Endothelial cell of umbilical vein (primary cell): ENCODE data around the gene CTAG1A. TPM values are rescaled to one million over a fixed set of nuclear protein-coding genes. Genes with fewer than 3 reads are reported as not detected.

Experiments
- BruUV-seq: library from RNA; stranded (reverse); fragments of 400-500 nt; replicated peaks from 2 replicates; lab custom pipeline; 2021; lab: Mats Ljungman, UMichigan
- CTCF ChIA-PET: fragments of 300-600, 350-600 bp; sonication (Branson Sonifier 250); formaldehyde crosslinking; loops from one replicate; lab custom pipeline; 2021; ENCODE audit warnings: antibody characterized with exemption, inconsistent platforms; lab: Charles Lee
- POLR2A ChIA-PET: fragments of 300-600, 350-600 bp; sonication (Branson Sonifier 250); formaldehyde crosslinking; loops from one replicate; lab custom pipeline; 2021; ENCODE audit warnings: antibody characterized with exemption, inconsistent platforms; lab: Charles Lee
- DNase-seq: peaks from one replicate; pipeline ENCODE4 v3.0.0-alpha.2; 2011; ENCODE audit warnings: low read depth, low spot score
- FAIRE-seq: peaks from 2 replicates; lab custom pipeline; 2011; peaks lifted over from hg19 to GRCh38; lab: Jason Lieb, UNC
- H2AFZ ChIP-seq: 2 replicates; pipeline ENCODE4 v1.6.0; 2012; ENCODE audit warnings: low read depth, low read length, control low read depth, inconsistent platforms
- H3K27ac ChIP-seq: 2 replicates; pipeline ENCODE4 v1.5.1; 2011; ENCODE audit warnings: low read depth, mild to moderate bottlenecking, control low read depth, low read length, moderate library complexity; ENCODE audit not compliant: insufficient read depth
- H3K27me3 ChIP-seq, 2 experiments: 2 replicates each; pipeline versions ENCODE4 v1.6.0 to v1.6.1; 2011; ENCODE audit warnings: low read length in 2 of 2, mixed read lengths in 1 of 2; ENCODE audit not compliant: control insufficient read depth in 2 of 2, insufficient read depth in 2 of 2
- H3K36me3 ChIP-seq, 2 experiments: 2 replicates in 1 of 2; 3 replicates in 1 of 2; pipeline ENCODE4 v1.5.1; 2011; ENCODE audit warnings: low read length in 2 of 2, mild to moderate bottlenecking in 1 of 2, moderate library complexity in 1 of 2; ENCODE audit not compliant: control insufficient read depth in 2 of 2, insufficient read depth in 2 of 2; ENCODE audit errors: extremely low read depth in 1 of 2
- H3K4me1 ChIP-seq: 3 replicates; pipeline ENCODE4 v1.5.1; 2011; ENCODE audit warnings: mild to moderate bottlenecking, low read length; ENCODE audit not compliant: control insufficient read depth, insufficient read depth; ENCODE audit errors: extremely low read depth
- H3K4me2 ChIP-seq: 2 replicates; pipeline ENCODE4 v1.6.1; 2011; ENCODE audit warnings: low read length, control low read depth, mixed read lengths; ENCODE audit not compliant: insufficient read depth
- H3K4me3 ChIP-seq, 3 experiments: fragments of 200-600 bp in 1 of 3; sonication (generic), shearing (Covaris generic) in 1 of 3; replicated peaks in 1 of 3; 2 replicates each; pipeline ENCODE4 v1.5.1; 2011 to 2016; ENCODE audit warnings: control low read depth in 3 of 3, low read length in 3 of 3, mild to moderate bottlenecking in 2 of 3, inconsistent platforms in 1 of 3, low read depth in 1 of 3, moderate library complexity in 1 of 3; ENCODE audit not compliant: insufficient read depth in 1 of 3
- H3K79me2 ChIP-seq: 2 replicates; pipeline ENCODE4 v1.6.0; 2012; ENCODE audit warnings: low read length, inconsistent platforms; ENCODE audit not compliant: control insufficient read depth, insufficient read depth
- H3K9ac ChIP-seq: replicated peaks from 2 replicates; pipeline ENCODE3; 2011; ENCODE audit warnings: low read length, control low read depth; ENCODE audit not compliant: insufficient read depth; ENCODE audit errors: extremely low read depth
- H3K9me1 ChIP-seq: replicated peaks from 3 replicates; pipeline ENCODE4 v1.6.0; 2011; ENCODE audit warnings: mild to moderate bottlenecking, low read length; ENCODE audit not compliant: control insufficient read depth, insufficient read depth; ENCODE audit errors: extremely low read depth
- H3K9me3 ChIP-seq: replicated peaks from 2 replicates; pipeline ENCODE4 v1.5.1; 2012; ENCODE audit warnings: low read length, inconsistent platforms; ENCODE audit not compliant: control insufficient read depth, insufficient read depth
- H4K20me1 ChIP-seq: replicated peaks from 2 replicates; pipeline ENCODE3; 2011; ENCODE audit warnings: mild to moderate bottlenecking, low read length; ENCODE audit not compliant: control insufficient read depth, insufficient read depth; ENCODE audit errors: extremely low read depth
- CTCF ChIP-seq, 2 donors: IDR thresholded peaks; 1 replicate in 1 of 2; 2 replicates in 1 of 2; pipeline ENCODE4 v1.5.1; 2011; ENCODE audit warnings: low read length in 2 of 2, mild to moderate bottlenecking in 2 of 2, moderate library complexity in 2 of 2, control low read depth in 1 of 2, inconsistent platforms in 1 of 2, low read depth in 1 of 2; ENCODE audit not compliant: insufficient read depth in 1 of 2; ENCODE audit errors: extremely low read depth in 1 of 2
- EZH2 ChIP-seq: IDR thresholded peaks from 2 replicates; pipeline ENCODE4 v1.6.1; 2012; ENCODE audit warnings: borderline replicate concordance, low read depth, mild to moderate bottlenecking, moderate library complexity, low read length, inconsistent platforms; ENCODE audit not compliant: severe bottlenecking
- FOS ChIP-seq: IDR thresholded peaks from 2 replicates; pipeline ENCODE4 v1.6.1; 2011; ENCODE audit warnings: mild to moderate bottlenecking, low read length, moderate library complexity, borderline replicate concordance; ENCODE audit not compliant: insufficient read depth
- GATA2 ChIP-seq: IDR thresholded peaks from 2 replicates; pipeline ENCODE4 v1.7.0; 2011; ENCODE audit warnings: low read depth, mild to moderate bottlenecking, moderate library complexity, mixed read lengths, low read length; ENCODE audit not compliant: insufficient read length, insufficient read depth
- JUN ChIP-seq: IDR thresholded peaks from 2 replicates; pipeline ENCODE4 v1.6.1; 2011; ENCODE audit warnings: borderline replicate concordance, low read depth; ENCODE audit not compliant: insufficient read length, insufficient read depth
- MAX ChIP-seq: IDR thresholded peaks from 2 replicates; pipeline ENCODE4 v1.6.1; 2011; ENCODE audit not compliant: insufficient read depth, insufficient read length
- MYC ChIP-seq: IDR thresholded peaks from one replicate; pipeline ENCODE4 v1.6.1; 2011; ENCODE audit warnings: mild to moderate bottlenecking, low read depth, low read length
- POLR2A ChIP-seq: IDR thresholded peaks from 2 replicates; pipeline ENCODE4 v1.6.1; 2012; ENCODE audit warnings: low read depth, mild to moderate bottlenecking, control low read depth, low read length
- POLR2AphosphoS5 ChIP-seq: IDR thresholded peaks from 2 replicates; pipeline ENCODE4 v1.6.1; 2012; ENCODE audit warnings: low read depth, mild to moderate bottlenecking, control low read depth, low read length, moderate library complexity; ENCODE audit not compliant: insufficient read depth
- dilution Hi-C: fragments of 300-500 bp; cut with MboI; formaldehyde crosslinking; loops from one replicate; pipeline ENCODE4 v1.15.0; 2019; ENCODE audit warnings: low sequenced_read_pairs; ENCODE audit not compliant: extremely low pct_ligation_motif_present
- intact Hi-C: fragments of 100-400 bp; cut with micrococcal nuclease; formaldehyde crosslinking; loops from one replicate; pipeline ENCODE4 v1.10.0; 2022
- polyA plus RNA-seq, 4 experiments: library from polyadenylated mRNA; depleted of rRNA in 3 of 4; stranded (reverse) in 3 of 4; unstranded in 1 of 4; fragments of >200 nt; gene quantifications; 2 replicates each; pipeline versions ENCODE4 v1.2.1 to v1.2.3, GENCODE V29; 2011 to 2012; ENCODE audit warnings: missing spikeins in 1 of 4
- total RNA-seq: library from RNA; stranded (reverse); gene quantifications from 2 replicates; pipeline ENCODE4 v1.2.3, GENCODE V29; 2021

CTAG1A gene
- total and polyA plus RNA-seq, 2 donors (not counting 3 experiments of a cell fraction or from before 2014, with no cell fraction given): not detected

GRCh38 chrX:154602226-154602625, 17.3 kb downstream of the CTAG1A start:
- DNase-seq (no peak), FAIRE-seq (no peak)
- ChIA-PET CTCF (no interaction called here), POLR2A (no interaction called here)
- BruUV-seq: no TSS peak
- Histone ChIP-seq H3K4me3 (no peak overlapping the region), H3K36me3 (no peaks in the 10 kb centered on the region), H2AFZ (no peak overlapping the region), H3K9me1 (no peaks in the 10 kb centered on the region), H4K20me1 (no peaks in the 10 kb centered on the region), H3K4me2 (no peak overlapping the region), H3K79me2 (no peaks in the 10 kb centered on the region), H3K4me1 (peaks cover 6% of the 10 kb centered on the region), H3K9ac (no peak overlapping the region), H3K27ac (no peak overlapping the region), H3K27me3 (no peaks in the 10 kb centered on the region), H3K9me3 (no peaks in the 10 kb centered on the region)
- TF ChIP-seq CTCF (IDR thresholded peaks at IDR 0.05; ENCODE audit: extremely low read depth in 1 of 2, insufficient read depth in 1 of 2, low read depth in 1 of 2, low read length in 2 of 2) (no peak), MAX (no peak), FOS (no peak), GATA2 (no peak), POLR2AphosphoS5 (no peak), POLR2A (no peak), EZH2 (no peak), MYC (no peak), JUN (no peak)
- intact Hi-C loops: no loop called here
- dilution Hi-C loops: no loop called here
